ENCODE results near the gene RANGAP1. TPM values are rescaled to one million over a fixed set of nuclear protein-coding genes. Genes with fewer than 3 reads are reported as not detected.
A peak's percentile ranks its signal among the peaks of the same experiment; 100 is the strongest.

RANGAP1 gene
- total and polyA plus RNA-seq, 2 of the 13 experiments (the other 11 are each of a cell fraction or from before 2014, with no cell fraction given) = 51.8 to 83.9 TPM

- TF ChIP-seq TFE3 (CRISPR knock-in tag; IDR thresholded peaks at IDR 0.05) (peak; percentile 61), HNF4A (CRISPR knock-in tag; IDR thresholded peaks at IDR 0.05) (peak; percentile 21; the same call in 1 of the 2 replicates), ZNF800 (CRISPR knock-in tag; IDR thresholded peaks at IDR 0.05) (no peak), GATAD2A (CRISPR knock-in tag; IDR thresholded peaks at IDR 0.05) (peak; percentile 80), CREB3 (CRISPR knock-in tag; IDR thresholded peaks at IDR 0.05) (no peak), NPAS2 (CRISPR knock-in tag; IDR thresholded peaks at IDR 0.05; ENCODE audit: borderline replicate concordance) (no peak), CBX5 (CRISPR knock-in tag; IDR thresholded peaks at IDR 0.05; ENCODE audit: borderline replicate concordance) (no peak), ZNF33A (CRISPR knock-in tag; IDR thresholded peaks at IDR 0.05; ENCODE audit: borderline replicate concordance) (no peak), HOXA7 (CRISPR knock-in tag; IDR thresholded peaks at IDR 0.05) (no peak), ATF7 (IDR thresholded peaks at IDR 0.05) (0 out of 2 replicates have a peak, but pooled peaks have one; percentile 8), ATF7 (CRISPR knock-in tag; IDR thresholded peaks at IDR 0.05) (no peak), RFX5 (IDR thresholded peaks at IDR 0.05; ENCODE audit: low read depth, low read length) (no peak), SRSF1 (optimal IDR thresholded peaks at IDR 0.05; ENCODE audit: low read depth, low read length) (no peak), SRSF4 (IDR thresholded peaks at IDR 0.05; ENCODE audit: low read depth, low read length, poor library complexity, severe bottlenecking) (no peak), SOX6 (IDR thresholded peaks at IDR 0.05) (no peak), SOX6 (CRISPR knock-in tag; IDR thresholded peaks at IDR 0.05) (peak; percentile 55), CEBPG (CRISPR knock-in tag; IDR thresholded peaks at IDR 0.05) (0 out of 2 replicates have a peak, but pooled peaks have one; percentile 30), TFDP1 (CRISPR knock-in tag; IDR thresholded peaks at IDR 0.05; ENCODE audit: borderline replicate concordance) (no peak), ZBTB7A (CRISPR knock-in tag; IDR thresholded peaks at IDR 0.05) (no peak), ARID5B (CRISPR knock-in tag; IDR thresholded peaks at IDR 0.05) (peak; percentile 78), ZNF747 (CRISPR knock-in tag; IDR thresholded peaks at IDR 0.05; ENCODE audit: borderline replicate concordance) (no peak), THAP11 (CRISPR knock-in tag; IDR thresholded peaks at IDR 0.05) (peak; percentile 91)
Observed at GRCh38 chr22:41288245-41288946, 2.4 kb upstream of the RANGAP1 start (continued).
